GM19351 (cell line): ENCODE measurements around the gene METTL9.
"Not testable (repeated sequence)": the region's sequence is repeated elsewhere in the genome, so short reads cannot be mapped to it uniquely, and the experiment has no call there.

Experiments
- ATAC-seq: cut with Tn5 transposase; IDR thresholded peaks from one replicate; pipeline ENCODE4 v1.9.1; 2021; ENCODE audit warnings: mild to moderate bottlenecking, moderate library complexity; ENCODE audit not compliant: unreplicated experiment

METTL9 gene

DNA sequence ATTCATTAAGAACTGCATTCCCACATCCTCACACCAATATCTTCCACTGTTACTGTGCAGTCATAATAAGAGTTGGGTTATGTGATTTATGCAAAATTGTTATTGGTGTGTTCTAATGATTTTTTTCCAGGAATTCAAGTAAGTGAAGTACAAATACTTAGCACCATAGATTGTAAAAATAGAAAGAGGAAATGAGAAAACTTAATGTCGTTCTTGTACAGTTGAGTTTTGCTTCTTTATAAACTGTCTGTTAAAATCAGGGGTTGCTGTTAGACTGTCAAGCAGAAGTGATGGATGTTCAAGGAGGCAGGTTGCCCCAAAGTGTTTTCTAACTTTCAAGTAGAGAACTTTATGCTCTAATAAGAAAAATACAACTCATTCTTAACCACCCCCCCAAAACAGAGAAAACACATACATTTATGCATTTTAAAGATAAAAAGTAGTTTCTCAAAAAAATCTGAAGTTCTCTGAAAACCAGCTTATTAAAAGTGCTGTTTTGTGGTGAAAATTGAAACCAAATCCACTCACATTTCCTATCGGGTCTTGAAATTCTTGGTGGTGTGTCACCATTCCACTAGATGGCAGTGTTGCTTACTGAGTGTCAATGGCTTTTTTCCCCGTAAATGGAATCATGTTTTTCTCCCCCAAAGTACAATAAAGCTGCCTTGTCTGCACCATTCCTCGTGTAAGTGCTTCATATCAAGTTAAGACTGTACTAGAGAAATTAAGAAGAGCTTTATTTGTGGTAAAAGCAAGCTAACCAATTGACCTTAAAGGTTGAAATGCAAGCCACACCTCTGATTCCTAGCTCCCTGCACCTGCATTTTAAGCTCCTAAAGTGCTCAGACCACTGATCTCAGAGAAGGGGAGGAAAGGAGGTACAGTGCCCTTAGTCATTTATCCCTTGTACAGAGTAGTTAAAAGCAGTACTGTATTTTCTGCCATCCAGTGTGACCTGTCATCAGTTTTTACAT is 57.7 kb downstream of the METTL9 start:
- no peak for ATAC-seq

GRCh38 chr16:21659124-21659523 is 59.7 kb downstream of the METTL9 start:
- ATAC-seq: no peak

GRCh38 chr16:21663889-21664647 is 64.7 kb downstream of the METTL9 start, which contains the start of gene OTOA:
Gene OTOA (plus strand): TSS chr16:21663968. CDS start chr16:21678515, 14,547 bp downstream.
- no peak for ATAC-seq

DNA sequence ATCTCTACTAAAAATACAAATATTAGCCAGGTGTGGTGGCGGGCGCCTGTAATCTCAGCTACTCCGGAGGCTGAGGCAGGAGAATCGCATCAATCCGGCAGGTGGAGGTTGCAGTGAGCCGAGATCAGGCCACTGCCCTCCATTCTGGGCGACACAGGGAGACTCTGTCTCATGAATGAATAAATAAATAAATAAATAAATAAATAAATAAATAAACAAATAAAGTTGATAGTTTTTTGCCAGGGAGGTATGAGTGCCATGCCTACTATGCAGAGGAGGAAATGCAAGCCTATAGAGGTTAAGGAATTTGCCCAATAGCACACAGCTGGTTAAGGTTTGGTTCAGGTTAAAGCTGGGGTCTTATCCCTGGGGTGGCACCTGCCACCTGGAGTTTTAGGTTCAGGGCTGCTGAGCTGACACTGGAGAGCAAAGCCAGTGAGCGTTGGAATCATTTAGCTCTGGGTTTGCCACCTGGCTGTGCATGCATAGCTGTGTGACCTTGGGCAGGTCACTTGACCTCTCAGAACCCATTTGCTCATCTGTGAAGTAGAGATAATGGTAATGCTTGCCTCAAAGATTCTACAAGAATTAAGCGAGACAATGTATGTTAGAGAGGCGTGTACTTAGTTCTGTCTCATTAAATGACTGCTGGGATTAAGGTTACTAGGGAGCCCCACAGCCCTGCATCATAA is 65.6 kb downstream of the METTL9 start:
- no peak for ATAC-seq

GRCh38 chr16:21666772-21667171 is 67.4 kb downstream of the METTL9 start:
- no peak for ATAC-seq

- no peak for ATAC-seq
Measured at GRCh38 chr16:21667575-21667974, 68.2 kb downstream of the METTL9 start.

- no peak for ATAC-seq
Measured at GRCh38 chr16:21673469-21673868, 74.1 kb downstream of the METTL9 start.

- not testable (repeated sequence) for ATAC-seq
Measured at GRCh38 chr16:21674456-21674855, 75.1 kb downstream of the METTL9 start.

GRCh38 chr16:21680714-21681113 is 81.3 kb downstream of the METTL9 start:
- not testable (repeated sequence) for ATAC-seq

DNA sequence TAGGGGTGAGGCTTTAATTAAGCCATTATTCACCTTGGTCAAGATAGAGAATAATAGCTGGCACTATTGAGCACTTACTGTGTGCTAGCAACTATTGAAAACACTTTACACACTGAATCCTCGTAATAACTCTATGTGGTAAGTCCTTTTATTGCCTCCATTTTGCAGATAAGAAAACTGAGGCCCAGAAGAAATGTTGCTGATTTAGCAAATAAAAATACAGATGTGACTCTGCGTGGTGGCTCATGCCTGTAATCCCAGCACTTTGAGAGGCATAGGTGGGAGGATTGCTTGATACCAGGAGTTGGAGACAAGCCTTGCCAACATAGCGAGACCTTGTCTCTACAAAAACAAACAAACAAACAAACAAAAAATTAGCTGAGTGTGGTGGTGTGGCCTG is 83.8 kb downstream of the METTL9 start:
- no peak for ATAC-seq

GRCh38 chr16:21684199-21684598 is 84.8 kb downstream of the METTL9 start:
- ATAC-seq: no peak

GRCh38 chr16:21685034-21685455 is 85.7 kb downstream of the METTL9 start:
- ATAC-seq: no peak

DNA sequence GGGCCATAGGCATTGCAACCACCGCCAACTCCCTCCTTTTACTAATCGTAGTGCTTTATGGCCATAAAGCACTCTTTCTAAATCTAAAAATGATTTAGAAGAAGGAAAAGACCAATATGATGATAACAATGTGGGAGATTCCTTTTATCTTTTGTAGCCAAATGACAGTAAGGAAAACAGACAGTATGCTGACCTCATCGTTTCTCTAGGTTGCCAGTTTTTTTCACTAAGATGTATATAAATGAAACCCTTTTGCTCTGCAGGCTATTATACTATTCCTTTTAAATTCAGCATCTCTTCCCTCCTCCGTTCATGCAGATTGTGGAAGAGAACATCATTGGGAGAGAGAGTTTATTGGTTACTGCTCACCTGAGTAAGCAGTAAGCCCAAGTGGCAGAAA is 89.7 kb downstream of the METTL9 start:
- no peak for ATAC-seq

DNA sequence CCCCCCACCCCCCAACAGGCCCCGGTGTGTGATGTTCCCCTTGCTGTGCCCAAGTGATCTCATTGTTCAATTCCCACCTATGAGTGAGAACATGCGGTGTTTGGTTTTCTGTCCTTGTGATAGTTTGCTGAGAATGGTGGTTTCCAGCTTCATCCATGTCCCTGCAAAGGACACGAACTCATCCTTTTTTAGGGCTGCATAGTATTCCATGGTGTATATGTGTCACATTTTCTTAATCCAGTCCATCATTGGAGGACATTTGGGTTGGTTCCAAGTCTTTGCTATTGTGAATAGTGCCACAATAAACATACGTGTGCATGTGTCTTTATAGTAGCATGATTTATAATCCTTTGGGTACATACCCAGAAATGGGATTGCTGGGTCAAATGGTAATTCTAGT is 91.6 kb downstream of the METTL9 start:
- ATAC-seq: not testable (repeated sequence)

GRCh38 chr16:21694609-21695008 is 95.2 kb downstream of the METTL9 start:
- no peak for ATAC-seq

DNA sequence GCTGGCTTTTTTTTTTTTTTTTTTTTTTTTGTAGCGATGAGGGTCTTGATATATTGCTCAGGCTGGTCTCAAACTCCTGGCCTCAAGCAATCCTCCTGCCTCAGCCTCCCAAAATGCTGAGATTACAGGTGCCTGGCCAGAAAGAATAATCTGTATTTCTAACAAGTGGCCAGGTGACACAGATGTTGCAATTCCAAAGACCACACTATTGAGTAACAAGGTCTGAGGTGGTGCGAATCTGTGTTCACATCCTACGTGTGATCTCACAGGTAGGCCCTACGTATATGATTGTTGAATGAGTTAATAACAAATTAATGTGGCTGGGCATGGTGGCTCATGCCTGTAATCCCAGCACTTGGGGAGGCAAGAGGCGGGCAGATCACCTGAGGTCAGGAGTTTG is 97.7 kb downstream of the METTL9 start:
- no peak for ATAC-seq

GRCh38 chr16:21698169-21699032 is 99.0 kb downstream of the METTL9 start:
- ATAC-seq: no peak

- ATAC-seq: no peak
Measured at GRCh38 chr16:21701271-21701670, 101.9 kb downstream of the METTL9 start.

- ATAC-seq: no peak
Measured at GRCh38 chr16:21702276-21702675, 102.9 kb downstream of the METTL9 start.

GRCh38 chr16:21703156-21703555 is 103.8 kb downstream of the METTL9 start:
- ATAC-seq: no peak
